Calu3 (cell line): ENCODE measurements around the gene PPP2R3A. TPM values are rescaled to one million over a fixed set of nuclear protein-coding genes. Genes with fewer than 3 reads are reported as not detected.
"Not testable (repeated sequence)": the region's sequence is repeated elsewhere in the genome, so short reads cannot be mapped to it uniquely, and the experiment has no call there.

ENCODE experiments used
- BruUV-seq: library from RNA; stranded (reverse); fragments of 400-500 nt; replicated peaks from 2 replicates; lab custom pipeline; 2021; lab: Mats Ljungman, UMichigan
- CTCF ChIA-PET: fragments of 300-600 bp; sonication (Branson Sonifier 250); formaldehyde crosslinking; loops from one replicate; lab custom pipeline; 2022; ENCODE audit warnings: antibody characterized with exemption; lab: Charles Lee
- DNase-seq: peaks from one replicate; pipeline ENCODE4 v3.0.0; 2022
- H3K27ac Mint-ChIP-seq: one replicate; pipeline ENCODE4 v1.8.0; 2022; ENCODE audit warnings: mixed read lengths; ENCODE audit not compliant: unreplicated experiment
- H3K27me3 Mint-ChIP-seq: one replicate; pipeline ENCODE4 v1.8.0; 2022; ENCODE audit warnings: mixed read lengths; ENCODE audit not compliant: unreplicated experiment
- H3K36me3 Mint-ChIP-seq: one replicate; pipeline ENCODE4 v1.8.0; 2022; ENCODE audit warnings: mild to moderate bottlenecking, moderate library complexity, mixed read lengths; ENCODE audit not compliant: insufficient read depth, unreplicated experiment
- H3K4me1 Mint-ChIP-seq: one replicate; pipeline ENCODE4 v1.8.0; 2022; ENCODE audit warnings: mild to moderate bottlenecking, low read depth, mixed read lengths; ENCODE audit not compliant: unreplicated experiment
- H3K4me3 Mint-ChIP-seq: one replicate; pipeline ENCODE4 v1.8.0; 2022; ENCODE audit warnings: mild to moderate bottlenecking, low read depth, moderate library complexity, mixed read lengths; ENCODE audit not compliant: unreplicated experiment
- H3K9me3 Mint-ChIP-seq: one replicate; pipeline ENCODE4 v1.8.0; 2022; ENCODE audit warnings: low read depth, mixed read lengths; ENCODE audit not compliant: unreplicated experiment
- CTCF ChIP-seq: fragments of 200-600 bp; IDR thresholded peaks from one replicate; pipeline ENCODE4 v1.8.0; 2022; ENCODE audit warnings: antibody characterized with exemption; ENCODE audit not compliant: unreplicated experiment
- intact Hi-C: fragments of 100-400 bp; cut with micrococcal nuclease; formaldehyde crosslinking; loops from one replicate; pipeline ENCODE4 v1.10.0; 2022; ENCODE audit not compliant: unreplicated experiment
- total RNA-seq: library from RNA; stranded (reverse); gene quantifications from 2 replicates; pipeline ENCODE4 v1.2.3, GENCODE V29; 2022

The PPP2R3A gene
- total RNA-seq, 1 experiment from 2014 or later: 64.8 TPM

GRCh38 chr3:136110481-136110880 is 145.0 kb downstream of the PPP2R3A start:
- Mint-ChIP-seq H3K36me3 (peaks cover 62% of the 10 kb centered on the region), H3K27ac (no peak overlapping the region), H3K4me1 (no peaks in the 10 kb centered on the region), H3K27me3 (no peaks in the 10 kb centered on the region), H3K4me3 (no peak overlapping the region), H3K9me3 (peaks cover 7% of the 10 kb centered on the region)
- TF ChIP-seq CTCF: no peak
- CTCF ChIA-PET: interaction anchor here (0.6 kb wide), 1 partner anchor 86 kb away, joined by 7 read pairs; the partner anchor contains the start of gene MSL2
- intact Hi-C loops: no loop called here
- DNase-seq: no peak
- no TSS peak for BruUV-seq

- CTCF ChIA-PET: no interaction called here
- intact Hi-C loops: no loop called here
- TF ChIP-seq CTCF: no peak
- Mint-ChIP-seq H3K4me3 (no peak overlapping the region), H3K27ac (no peak overlapping the region), H3K4me1 (no peaks in the 10 kb centered on the region), H3K36me3 (peaks cover 39% of the 10 kb centered on the region), H3K27me3 (no peaks in the 10 kb centered on the region), H3K9me3 (peaks cover 19% of the 10 kb centered on the region)
- no TSS peak for BruUV-seq
- no peak for DNase-seq
Observed at GRCh38 chr3:136114421-136114820, 148.9 kb downstream of the PPP2R3A start.

GRCh38 chr3:136119332-136119731 is 153.8 kb downstream of the PPP2R3A start:
- H3K4me3 Mint-ChIP-seq, CTCF ChIA-PET, H3K27me3 Mint-ChIP-seq, intact Hi-C loops, BruUV-seq, H3K4me1 Mint-ChIP-seq, H3K27ac Mint-ChIP-seq, DNase-seq: not testable (repeated sequence)
- Mint-ChIP-seq H3K36me3 (peaks cover 11% of the 10 kb centered on the region), H3K9me3 (peaks cover 19% of the 10 kb centered on the region)

GRCh38 chr3:136119783-136120182 is 154.3 kb downstream of the PPP2R3A start:
- intact Hi-C loops, DNase-seq, BruUV-seq, H3K4me1 Mint-ChIP-seq, H3K4me3 Mint-ChIP-seq, H3K27me3 Mint-ChIP-seq, CTCF ChIA-PET, H3K27ac Mint-ChIP-seq: not testable (repeated sequence)
- peaks cover 15% of the 10 kb centered on the region for H3K36me3 Mint-ChIP-seq
- H3K9me3 Mint-ChIP-seq: peaks cover 23% of the 10 kb centered on the region

GRCh38 chr3:136120373-136121348 is 155.1 kb downstream of the PPP2R3A start:
- DNase-seq: no peak
- no peak for TF ChIP-seq CTCF
- Mint-ChIP-seq H3K27me3 (no peaks in the 10 kb centered on the region), H3K4me1 (no peaks in the 10 kb centered on the region), H3K36me3 (peaks cover 21% of the 10 kb centered on the region), H3K27ac (no peak overlapping the region), H3K4me3 (no peak overlapping the region), H3K9me3 (peaks cover 18% of the 10 kb centered on the region)
- intact Hi-C loops: no loop called here
- no TSS peak for BruUV-seq
- CTCF ChIA-PET: interaction anchor here (1.0 kb wide), 1 partner anchor 25 kb away, joined by 3 read pairs; no protein-coding TSS in a partner anchor
